ENCODE data around the gene SLC35A2.

DNA sequence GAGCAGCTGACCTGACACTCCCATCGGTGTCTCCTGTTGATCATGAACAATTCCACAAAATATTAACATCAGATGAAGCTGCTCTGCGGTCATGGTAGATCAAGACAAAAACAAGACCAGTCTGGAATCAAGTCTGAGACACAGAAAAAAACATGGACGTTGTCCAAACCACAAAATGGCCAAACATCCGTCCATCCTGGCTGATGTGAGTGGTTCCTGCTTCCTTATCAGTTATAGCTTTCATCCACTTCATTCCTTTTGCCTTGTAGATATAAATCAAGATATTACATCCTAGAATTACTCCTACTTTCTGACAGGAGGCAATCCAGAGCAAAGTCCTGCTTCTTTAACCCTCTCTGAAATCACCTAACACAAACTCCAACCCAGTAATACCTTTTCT lies 47.2 kb downstream of the SLC35A2 start:
- TF ChIP-seq, protein P1, sequence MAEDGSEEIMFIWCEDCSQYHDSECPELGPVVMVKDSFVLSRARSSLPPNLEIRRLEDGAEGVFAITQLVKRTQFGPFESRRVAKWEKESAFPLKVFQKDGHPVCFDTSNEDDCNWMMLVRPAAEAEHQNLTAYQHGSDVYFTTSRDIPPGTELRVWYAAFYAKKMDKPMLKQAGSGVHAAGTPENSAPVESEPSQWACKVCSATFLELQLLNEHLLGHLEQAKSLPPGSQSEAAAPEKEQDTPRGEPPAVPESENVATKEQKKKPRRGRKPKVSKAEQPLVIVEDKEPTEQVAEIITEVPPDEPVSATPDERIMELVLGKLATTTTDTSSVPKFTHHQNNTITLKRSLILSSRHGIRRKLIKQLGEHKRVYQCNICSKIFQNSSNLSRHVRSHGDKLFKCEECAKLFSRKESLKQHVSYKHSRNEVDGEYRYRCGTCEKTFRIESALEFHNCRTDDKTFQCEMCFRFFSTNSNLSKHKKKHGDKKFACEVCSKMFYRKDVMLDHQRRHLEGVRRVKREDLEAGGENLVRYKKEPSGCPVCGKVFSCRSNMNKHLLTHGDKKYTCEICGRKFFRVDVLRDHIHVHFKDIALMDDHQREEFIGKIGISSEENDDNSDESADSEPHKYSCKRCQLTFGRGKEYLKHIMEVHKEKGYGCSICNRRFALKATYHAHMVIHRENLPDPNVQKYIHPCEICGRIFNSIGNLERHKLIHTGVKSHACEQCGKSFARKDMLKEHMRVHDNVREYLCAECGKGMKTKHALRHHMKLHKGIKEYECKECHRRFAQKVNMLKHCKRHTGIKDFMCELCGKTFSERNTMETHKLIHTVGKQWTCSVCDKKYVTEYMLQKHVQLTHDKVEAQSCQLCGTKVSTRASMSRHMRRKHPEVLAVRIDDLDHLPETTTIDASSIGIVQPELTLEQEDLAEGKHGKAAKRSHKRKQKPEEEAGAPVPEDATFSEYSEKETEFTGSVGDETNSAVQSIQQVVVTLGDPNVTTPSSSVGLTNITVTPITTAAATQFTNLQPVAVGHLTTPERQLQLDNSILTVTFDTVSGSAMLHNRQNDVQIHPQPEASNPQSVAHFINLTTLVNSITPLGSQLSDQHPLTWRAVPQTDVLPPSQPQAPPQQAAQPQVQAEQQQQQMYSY (CRISPR knock-in tag; IDR thresholded peaks at IDR 0.05) = no peak
- TF ChIP-seq, protein P2, sequence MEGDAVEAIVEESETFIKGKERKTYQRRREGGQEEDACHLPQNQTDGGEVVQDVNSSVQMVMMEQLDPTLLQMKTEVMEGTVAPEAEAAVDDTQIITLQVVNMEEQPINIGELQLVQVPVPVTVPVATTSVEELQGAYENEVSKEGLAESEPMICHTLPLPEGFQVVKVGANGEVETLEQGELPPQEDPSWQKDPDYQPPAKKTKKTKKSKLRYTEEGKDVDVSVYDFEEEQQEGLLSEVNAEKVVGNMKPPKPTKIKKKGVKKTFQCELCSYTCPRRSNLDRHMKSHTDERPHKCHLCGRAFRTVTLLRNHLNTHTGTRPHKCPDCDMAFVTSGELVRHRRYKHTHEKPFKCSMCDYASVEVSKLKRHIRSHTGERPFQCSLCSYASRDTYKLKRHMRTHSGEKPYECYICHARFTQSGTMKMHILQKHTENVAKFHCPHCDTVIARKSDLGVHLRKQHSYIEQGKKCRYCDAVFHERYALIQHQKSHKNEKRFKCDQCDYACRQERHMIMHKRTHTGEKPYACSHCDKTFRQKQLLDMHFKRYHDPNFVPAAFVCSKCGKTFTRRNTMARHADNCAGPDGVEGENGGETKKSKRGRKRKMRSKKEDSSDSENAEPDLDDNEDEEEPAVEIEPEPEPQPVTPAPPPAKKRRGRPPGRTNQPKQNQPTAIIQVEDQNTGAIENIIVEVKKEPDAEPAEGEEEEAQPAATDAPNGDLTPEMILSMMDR (IDR thresholded peaks at IDR 0.05) = no peak
- TF ChIP-seq, protein P3, sequence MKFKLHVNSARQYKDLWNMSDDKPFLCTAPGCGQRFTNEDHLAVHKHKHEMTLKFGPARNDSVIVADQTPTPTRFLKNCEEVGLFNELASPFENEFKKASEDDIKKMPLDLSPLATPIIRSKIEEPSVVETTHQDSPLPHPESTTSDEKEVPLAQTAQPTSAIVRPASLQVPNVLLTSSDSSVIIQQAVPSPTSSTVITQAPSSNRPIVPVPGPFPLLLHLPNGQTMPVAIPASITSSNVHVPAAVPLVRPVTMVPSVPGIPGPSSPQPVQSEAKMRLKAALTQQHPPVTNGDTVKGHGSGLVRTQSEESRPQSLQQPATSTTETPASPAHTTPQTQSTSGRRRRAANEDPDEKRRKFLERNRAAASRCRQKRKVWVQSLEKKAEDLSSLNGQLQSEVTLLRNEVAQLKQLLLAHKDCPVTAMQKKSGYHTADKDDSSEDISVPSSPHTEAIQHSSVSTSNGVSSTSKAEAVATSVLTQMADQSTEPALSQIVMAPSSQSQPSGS (CRISPR knock-in tag; IDR thresholded peaks at IDR 0.05; ENCODE audit: borderline replicate concordance, low read depth) = no peak
